SU-DHL-6 (cell line): ENCODE results near the gene IL3.

Source experiments
- H2AFZ ChIP-seq: fragments of 200-600 bp; sonication (generic); 2 replicates; pipeline ENCODE4 v1.6.1; 2014; ENCODE audit warnings: low read depth, mild to moderate bottlenecking, moderate library complexity, mixed read lengths, antibody characterized with exemption, low read length; ENCODE audit not compliant: severe bottlenecking
- H3F3A ChIP-seq: fragments of 200-600 bp; shearing (Covaris generic); 2 replicates; pipeline ENCODE4 v1.6.0; 2016; ENCODE audit warnings: antibody characterized with exemption, mild to moderate bottlenecking; ENCODE audit not compliant: insufficient read depth
- H3K27ac ChIP-seq: fragments of 200-600 bp; sonication (generic); 2 replicates; pipeline ENCODE4 v1.5.1; 2016; ENCODE audit warnings: low read depth, mild to moderate bottlenecking, low read length, moderate library complexity, mixed read lengths
- H3K27me3 ChIP-seq: fragments of 200-600 bp; sonication (generic), shearing (Covaris generic); 2 replicates; pipeline ENCODE4 v1.6.0; 2014; ENCODE audit warnings: mild to moderate bottlenecking, low read length
- H3K36me3 ChIP-seq: fragments of 200-600 bp; sonication (generic); 2 replicates; pipeline ENCODE4 v1.6.1; 2014; ENCODE audit warnings: mild to moderate bottlenecking, low read length, mixed read lengths
- H3K4me2 ChIP-seq: fragments of 300-600, 200-600 bp; shearing (Covaris generic), sonication (generic); 2 replicates; pipeline ENCODE4 v1.6.0; 2014; ENCODE audit warnings: low read length, low read depth, mild to moderate bottlenecking; ENCODE audit not compliant: poor library complexity, severe bottlenecking
- H3K4me3 ChIP-seq: fragments of 200-600 bp; sonication (generic); 2 replicates; pipeline ENCODE4 v1.5.1; 2014; ENCODE audit warnings: antibody characterized with exemption, low read length, mild to moderate bottlenecking, mixed read lengths; ENCODE audit not compliant: insufficient read depth, poor library complexity, severe bottlenecking
- H3K79me2 ChIP-seq: fragments of 200-600 bp; sonication (generic); 2 replicates; pipeline ENCODE4 v1.6.1; 2014; ENCODE audit warnings: mild to moderate bottlenecking, low read length, moderate library complexity; ENCODE audit not compliant: insufficient read depth
- H3K9ac ChIP-seq: fragments of 200-600 bp; sonication (generic); 2 replicates; pipeline ENCODE4 v1.7.0; 2014; ENCODE audit warnings: mild to moderate bottlenecking, low read length
- H3K9me2 ChIP-seq: fragments of 200-600 bp; sonication (generic); replicated peaks from 2 replicates; pipeline ENCODE4 v1.6.1; 2014; ENCODE audit warnings: low read length; ENCODE audit not compliant: insufficient read depth
- H3K9me3 ChIP-seq: fragments of 200-600 bp; sonication (generic); 2 replicates; pipeline ENCODE4 v1.6.1; 2014; ENCODE audit warnings: low read length, mixed read lengths; ENCODE audit not compliant: insufficient read depth
- H4K20me1 ChIP-seq: fragments of 200-600 bp; sonication (generic); 2 replicates; pipeline ENCODE4 v1.6.1; 2014; ENCODE audit warnings: low read depth, mild to moderate bottlenecking, antibody characterized with exemption, low read length, moderate library complexity, mixed read lengths
- CTCF ChIP-seq: fragments of 200-600 bp; sonication (generic); IDR thresholded peaks from one replicate; pipeline ENCODE4 v1.5.1; 2017; ENCODE audit warnings: antibody characterized with exemption, mild to moderate bottlenecking, low read length, moderate library complexity; ENCODE audit not compliant: insufficient read depth, poor library complexity, severe bottlenecking
- EZH2phosphoT487 ChIP-seq: fragments of 200-600 bp; sonication (generic), shearing (Covaris generic); conservative IDR thresholded peaks from 2 replicates; pipeline ENCODE4 v1.6.1; 2018; ENCODE audit warnings: mild to moderate bottlenecking, antibody characterized with exemption, low read length, moderate library complexity, mixed read lengths

Gene IL3

DNA sequence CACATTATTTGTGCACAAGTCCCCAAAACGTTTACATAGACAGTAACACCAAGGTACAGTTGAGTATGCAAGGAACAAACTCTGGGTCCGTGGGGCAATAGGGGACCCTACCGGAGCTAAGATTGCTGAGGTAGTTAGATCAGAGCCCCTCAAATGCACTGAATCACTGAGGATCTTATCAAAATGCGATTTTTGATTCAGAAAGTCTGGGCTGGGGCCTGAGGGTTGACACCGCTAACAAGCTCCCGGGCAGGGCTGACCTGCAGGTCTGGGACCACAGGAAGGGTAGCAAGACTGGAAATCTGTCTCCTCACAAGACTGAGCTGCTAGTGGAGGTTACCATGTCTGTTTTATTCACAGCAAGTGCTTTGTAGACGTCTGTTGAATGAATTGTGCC is 1.8 kb upstream of the IL3 start:
- H3K9me2 ChIP-seq = no peaks in the 10 kb centered on the region
- no peak overlapping the region for H3K9ac ChIP-seq
- H3K79me2 ChIP-seq = no peaks in the 10 kb centered on the region

GRCh38 chr5:132059043-132059695 is 1.3 kb upstream of the IL3 start:
- no peak overlapping the region for H2AFZ ChIP-seq
- no peaks in the 10 kb centered on the region for H4K20me1 ChIP-seq
- no peaks in the 10 kb centered on the region for H3K9me3 ChIP-seq
- H3K36me3 ChIP-seq = no peaks in the 10 kb centered on the region
- H3K79me2 ChIP-seq = no peaks in the 10 kb centered on the region
- H3K27me3 ChIP-seq = no peaks in the 10 kb centered on the region
- H3K4me2 ChIP-seq = no peak overlapping the region
- H3K27ac ChIP-seq = no peak overlapping the region
- H3F3A ChIP-seq = no peaks in the 10 kb centered on the region
- no peak overlapping the region for H3K9ac ChIP-seq
- TF ChIP-seq EZH2phosphoT487 (no peak), CTCF (no peak)
- no peaks in the 10 kb centered on the region for H3K9me2 ChIP-seq
- no peak overlapping the region for H3K4me3 ChIP-seq

More for the DNA sequence above, 1.8 kb upstream of the IL3 start:
- Histone ChIP-seq H4K20me1 (no peaks in the 10 kb centered on the region), H3K36me3 (no peaks in the 10 kb centered on the region), H3K9me3 (no peaks in the 10 kb centered on the region), H3K4me2 (no peak overlapping the region), H3K4me3 (no peak overlapping the region), H3F3A (no peaks in the 10 kb centered on the region), H3K27me3 (no peaks in the 10 kb centered on the region), H3K27ac (no peak overlapping the region), H2AFZ (no peak overlapping the region)
- TF ChIP-seq CTCF (no peak), EZH2phosphoT487 (no peak)

DNA sequence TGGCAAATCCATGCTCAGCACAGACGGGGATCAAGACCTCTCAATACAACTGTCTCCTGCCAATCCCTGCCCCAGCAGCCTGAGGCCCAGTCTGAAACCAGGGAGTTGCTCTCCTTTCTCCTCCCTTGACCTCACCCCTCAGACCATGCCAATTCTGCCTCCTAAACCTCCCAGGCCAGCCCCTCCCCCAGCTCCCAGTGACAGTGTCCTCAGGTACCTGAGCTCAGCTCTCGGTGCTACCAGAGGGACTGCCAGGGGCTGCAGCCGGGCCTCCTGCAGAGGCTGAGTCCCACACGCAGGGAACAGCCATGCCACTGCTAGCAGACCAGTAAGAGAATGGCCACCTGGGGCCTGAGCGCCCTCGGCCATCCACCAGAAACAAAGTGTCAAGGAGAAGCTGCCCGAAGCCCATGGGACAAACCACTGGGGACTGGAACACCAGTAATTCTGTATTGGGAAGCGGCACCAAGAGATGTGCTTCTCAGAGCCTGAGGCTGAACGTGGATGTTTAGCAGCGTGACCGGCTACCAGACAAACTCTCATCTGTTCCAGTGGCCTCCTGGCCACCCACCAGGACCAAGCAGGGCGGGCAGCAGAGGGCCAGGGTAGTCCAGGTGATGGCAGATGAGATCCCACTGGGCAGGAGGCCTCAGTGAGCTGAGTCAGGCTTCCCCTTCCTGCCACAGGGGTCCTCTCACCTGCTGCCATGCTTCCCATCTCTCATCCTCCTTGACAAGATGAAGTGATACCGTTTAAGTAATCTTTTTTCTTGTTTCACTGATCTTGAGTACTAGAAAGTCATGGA is 557 bp upstream of the IL3 start:
- no peak overlapping the region for H3K9ac ChIP-seq

More for the DNA sequence above, 557 bp upstream of the IL3 start:
- no peaks in the 10 kb centered on the region for H3K79me2 ChIP-seq
- H3K27me3 ChIP-seq = no peaks in the 10 kb centered on the region
- H3K4me3 ChIP-seq = no peak overlapping the region
- no peak overlapping the region for H3K4me2 ChIP-seq
- H3K9me3 ChIP-seq = no peaks in the 10 kb centered on the region
- no peaks in the 10 kb centered on the region for H4K20me1 ChIP-seq
- H3K36me3 ChIP-seq = no peaks in the 10 kb centered on the region
- no peak overlapping the region for H2AFZ ChIP-seq
- no peak for TF ChIP-seq CTCF
- no peak for TF ChIP-seq EZH2phosphoT487
- H3K9me2 ChIP-seq = no peaks in the 10 kb centered on the region
- no peaks in the 10 kb centered on the region for H3F3A ChIP-seq
- H3K27ac ChIP-seq = no peak overlapping the region
